WTC11 (cell line): ENCODE data around the gene FMO2. TPM values are rescaled to one million over a fixed set of nuclear protein-coding genes. Genes with fewer than 3 reads are reported as not detected.

Experiments used
- ATAC-seq: fragments of 200-7000 bp; cut with Tn5 transposase; 2 replicates; pipeline ENCODE4 v1.10.0; 2021; ENCODE audit warnings: mild to moderate bottlenecking, moderate library complexity
- CTCF ChIA-PET: fragments of 300-600 bp; sonication (Branson Sonifier 250); formaldehyde crosslinking; loops from one replicate; lab custom pipeline; 2021; ENCODE audit warnings: antibody characterized with exemption; lab: Charles Lee
- POLR2A ChIA-PET: fragments of 350-600 bp; sonication (Branson Sonifier 250); formaldehyde crosslinking; loops from one replicate; lab custom pipeline; 2021; ENCODE audit warnings: antibody characterized with exemption; lab: Charles Lee
- DNase-seq: peaks from one replicate; pipeline ENCODE4 v3.0.0; 2021; ENCODE audit warnings: low spot score
- H3K27ac Mint-ChIP-seq: 2 replicates; pipeline ENCODE4 v1.8.0; 2021; ENCODE audit warnings: mixed read lengths
- H3K27me3 Mint-ChIP-seq: 2 replicates; pipeline ENCODE4 v1.8.0; 2021; ENCODE audit warnings: low read depth, mild to moderate bottlenecking, moderate library complexity, mixed read lengths
- H3K36me3 Mint-ChIP-seq: 2 replicates; pipeline ENCODE4 v1.8.0; 2021; ENCODE audit warnings: mixed read lengths
- H3K4me1 Mint-ChIP-seq: 2 replicates; pipeline ENCODE4 v1.8.0; 2022; ENCODE audit warnings: mixed read lengths
- H3K4me3 Mint-ChIP-seq: 2 replicates; pipeline ENCODE4 v1.8.0; 2021; ENCODE audit warnings: mild to moderate bottlenecking, moderate library complexity, mixed read lengths
- H3K9me3 Mint-ChIP-seq: 2 replicates; pipeline ENCODE4 v1.8.0; 2021; ENCODE audit warnings: mixed read lengths
- AR ChIP-seq: fragments of 250-450 bp; sonication (Bioruptor Pico); IDR thresholded peaks from 2 replicates; pipeline ENCODE4 v1.9.0; 2021; ENCODE audit warnings: mild to moderate bottlenecking
- EMX1 ChIP-seq: fragments of 250-450 bp; sonication (Bioruptor Pico); IDR thresholded peaks from 2 replicates; pipeline ENCODE4 v1.8.0; 2021; ENCODE audit warnings: mild to moderate bottlenecking
- ETV6 ChIP-seq: sonication (generic); formaldehyde crosslinking; IDR thresholded peaks from 2 replicates; pipeline ENCODE4 v1.8.1; 2022; ENCODE audit warnings: mild to moderate bottlenecking, missing genetic modification reagents
- FOXJ3 ChIP-seq: sonication (generic); formaldehyde crosslinking; IDR thresholded peaks from 2 replicates; pipeline ENCODE4 v1.9.0; 2021; ENCODE audit warnings: missing genetic modification reagents, mild to moderate bottlenecking, borderline replicate concordance
- HMGA2 ChIP-seq: fragments of 250-450 bp; sonication (Bioruptor Pico); IDR thresholded peaks from 2 replicates; pipeline ENCODE4 v1.4.0; 2021; ENCODE audit warnings: mild to moderate bottlenecking, moderate library complexity
- NFATC4 ChIP-seq: fragments of 250-450 bp; sonication (Bioruptor Pico); IDR thresholded peaks from 2 replicates; pipeline ENCODE4 v1.9.0; 2021; ENCODE audit warnings: mild to moderate bottlenecking
- NR1H2 ChIP-seq: sonication (generic); formaldehyde crosslinking; IDR thresholded peaks from 2 replicates; pipeline ENCODE4 v1.9.0; 2021; ENCODE audit warnings: mild to moderate bottlenecking, moderate library complexity, missing genetic modification reagents
- NR2C2 ChIP-seq: sonication (generic); formaldehyde crosslinking; IDR thresholded peaks from 2 replicates; pipeline ENCODE4 v1.8.0; 2022; ENCODE audit warnings: mild to moderate bottlenecking, missing genetic modification reagents
- OVOL2 ChIP-seq: fragments of 250-450 bp; sonication (Bioruptor Pico); IDR thresholded peaks from 2 replicates; pipeline ENCODE4 v1.9.0; 2021; ENCODE audit warnings: mild to moderate bottlenecking, borderline replicate concordance
- SP1 ChIP-seq: sonication (generic); formaldehyde crosslinking; conservative IDR thresholded peaks from 2 replicates; pipeline ENCODE4 v1.8.1; 2022; ENCODE audit warnings: missing genetic modification reagents
- TEAD1 ChIP-seq: sonication (generic); formaldehyde crosslinking; IDR thresholded peaks from 2 replicates; pipeline ENCODE4 v1.8.0; 2022; ENCODE audit warnings: mild to moderate bottlenecking, missing genetic modification reagents
- ZMAT4 ChIP-seq: fragments of 250-450 bp; sonication (Bioruptor Pico); IDR thresholded peaks from 2 replicates; pipeline ENCODE4 v1.9.0; 2021; ENCODE audit warnings: mild to moderate bottlenecking
- ZNF219 ChIP-seq: sonication (generic); formaldehyde crosslinking; IDR thresholded peaks from 2 replicates; pipeline ENCODE4 v1.8.0; 2023; ENCODE audit warnings: missing genetic modification reagents, mild to moderate bottlenecking, borderline replicate concordance
- ZNF423 ChIP-seq: fragments of 250-450 bp; sonication (Bioruptor Pico); IDR thresholded peaks from 2 replicates; pipeline ENCODE4 v2.1.2; 2022; ENCODE audit warnings: mild to moderate bottlenecking, moderate library complexity
- ZNF532 ChIP-seq: fragments of 250-450 bp; sonication (Bioruptor Pico); IDR thresholded peaks from 2 replicates; pipeline ENCODE4 v1.9.0; 2021; ENCODE audit warnings: mild to moderate bottlenecking, borderline replicate concordance
- total RNA-seq: library from RNA; stranded (reverse); gene quantifications from 3 replicates; pipeline ENCODE4 v1.2.3, GENCODE V29; 2021
- TF ChIP-seq, protein P1 (sequence below): sonication (generic); formaldehyde crosslinking; IDR thresholded peaks from 2 replicates; pipeline ENCODE4 v1.8.0; 2022; ENCODE audit warnings: mild to moderate bottlenecking, missing genetic modification reagents
- TF ChIP-seq, protein P2 (sequence below): sonication (generic); formaldehyde crosslinking; IDR thresholded peaks from 2 replicates; pipeline ENCODE4 v1.8.0; 2023; ENCODE audit warnings: missing genetic modification reagents
- TF ChIP-seq, protein P3 (sequence below): sonication (generic); formaldehyde crosslinking; IDR thresholded peaks from 2 replicates; pipeline ENCODE4 v1.8.1; 2023; ENCODE audit warnings: mild to moderate bottlenecking, missing genetic modification reagents

Gene FMO2
- total RNA-seq, 1 experiment from 2014 or later = not detected

GRCh38 chr1:171220081-171220420, 35.0 kb downstream of the FMO2 start:
- Mint-ChIP-seq H3K36me3 (peaks cover 18% of the 10 kb centered on the region), H3K9me3 (peaks cover 8% of the 10 kb centered on the region; the same call in 1 of the 2 replicates), H3K27me3 (no peaks in the 10 kb centered on the region; the same call in 1 of the 2 replicates), H3K4me1 (peaks cover 62% of the 10 kb centered on the region), H3K27ac (peak overlapping the region; percentile 99), H3K4me3 (peak overlapping the region; percentile 73)
- peak; percentile 46 for ATAC-seq
- ChIA-PET POLR2A (interaction anchor here (0.6 kb wide), 1 partner anchor 265 kb away, joined by 3 read pairs; the partner anchor contains the start of gene PRRC2C), CTCF (interaction anchor here (1.2 to 3.1 kb wide), 4 partner anchors 25 to 253 kb away, joined by 3 to 16 read pairs (median 7); partner anchors contain the start of gene FMO4)
- TF ChIP-seq EMX1 (no peak), ZNF219 (CRISPR knock-in tag) (no peak), NR2C2 (CRISPR knock-in tag) (no peak), TEAD1 (CRISPR knock-in tag) (no peak), FOXJ3 (no peak), ZMAT4 (CRISPR knock-in tag) (no peak), NFATC4 (CRISPR knock-in tag) (no peak), ZNF532 (CRISPR knock-in tag) (no peak)
- TF ChIP-seq, protein P1, sequence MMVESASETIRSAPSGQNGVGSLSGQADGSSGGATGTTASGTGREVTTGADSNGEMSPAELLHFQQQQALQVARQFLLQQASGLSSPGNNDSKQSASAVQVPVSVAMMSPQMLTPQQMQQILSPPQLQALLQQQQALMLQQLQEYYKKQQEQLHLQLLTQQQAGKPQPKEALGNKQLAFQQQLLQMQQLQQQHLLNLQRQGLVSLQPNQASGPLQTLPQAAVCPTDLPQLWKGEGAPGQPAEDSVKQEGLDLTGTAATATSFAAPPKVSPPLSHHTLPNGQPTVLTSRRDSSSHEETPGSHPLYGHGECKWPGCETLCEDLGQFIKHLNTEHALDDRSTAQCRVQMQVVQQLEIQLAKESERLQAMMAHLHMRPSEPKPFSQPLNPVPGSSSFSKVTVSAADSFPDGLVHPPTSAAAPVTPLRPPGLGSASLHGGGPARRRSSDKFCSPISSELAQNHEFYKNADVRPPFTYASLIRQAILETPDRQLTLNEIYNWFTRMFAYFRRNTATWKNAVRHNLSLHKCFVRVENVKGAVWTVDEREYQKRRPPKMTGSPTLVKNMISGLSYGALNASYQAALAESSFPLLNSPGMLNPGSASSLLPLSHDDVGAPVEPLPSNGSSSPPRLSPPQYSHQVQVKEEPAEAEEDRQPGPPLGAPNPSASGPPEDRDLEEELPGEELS (CRISPR knock-in tag) = no peak
- DNase-seq = peak; percentile 61

DNA sequence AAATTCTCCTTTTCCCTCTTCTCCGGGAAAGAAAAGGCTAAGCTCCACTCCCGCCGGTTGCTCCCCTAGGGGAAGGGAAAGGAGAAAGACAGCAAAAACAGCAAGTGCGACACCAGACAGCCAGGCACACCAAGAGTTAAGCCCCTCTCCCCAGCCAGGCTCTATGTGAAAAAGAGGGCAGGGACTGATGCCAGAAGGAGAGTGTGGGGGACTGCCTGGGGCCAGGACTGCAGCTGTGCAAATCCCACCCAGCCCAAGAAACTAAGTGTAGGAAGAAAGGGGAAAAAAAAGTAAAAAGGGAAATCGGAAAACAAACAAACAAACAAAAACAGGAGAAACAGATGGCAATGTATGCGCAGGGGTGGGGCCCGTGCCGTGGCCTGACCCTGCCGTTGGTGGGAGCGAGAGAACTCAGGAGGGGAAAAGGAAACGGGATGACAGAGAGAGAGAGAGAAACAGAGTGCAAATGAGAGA, 35.5 kb downstream of the FMO2 start:
- peak overlapping the region; percentile 73 for H3K4me3 Mint-ChIP-seq
- H3K27me3 Mint-ChIP-seq = no peaks in the 10 kb centered on the region; the same call in 1 of the 2 replicates
- peak overlapping the region; percentile 99 for H3K27ac Mint-ChIP-seq
- peaks cover 62% of the 10 kb centered on the region for H3K4me1 Mint-ChIP-seq
- POLR2A ChIA-PET = interaction anchor here (0.6 kb wide), 1 partner anchor 265 kb away, joined by 3 read pairs; the partner anchor contains the start of gene PRRC2C
- H3K9me3 Mint-ChIP-seq = peaks cover 8% of the 10 kb centered on the region
- peaks cover 18% of the 10 kb centered on the region for H3K36me3 Mint-ChIP-seq
- ATAC-seq = peak; percentile 91
- CTCF ChIA-PET = interaction anchor here (1.2 to 3.1 kb wide), 4 partner anchors 25 to 254 kb away, joined by 3 to 16 read pairs (median 7); partner anchors contain the start of gene FMO4
- DNase-seq = peak; percentile 69
- TF ChIP-seq, protein P2, sequence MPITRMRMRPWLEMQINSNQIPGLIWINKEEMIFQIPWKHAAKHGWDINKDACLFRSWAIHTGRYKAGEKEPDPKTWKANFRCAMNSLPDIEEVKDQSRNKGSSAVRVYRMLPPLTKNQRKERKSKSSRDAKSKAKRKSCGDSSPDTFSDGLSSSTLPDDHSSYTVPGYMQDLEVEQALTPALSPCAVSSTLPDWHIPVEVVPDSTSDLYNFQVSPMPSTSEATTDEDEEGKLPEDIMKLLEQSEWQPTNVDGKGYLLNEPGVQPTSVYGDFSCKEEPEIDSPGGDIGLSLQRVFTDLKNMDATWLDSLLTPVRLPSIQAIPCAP = no peak
- TF ChIP-seq NR1H2 (CRISPR knock-in tag) (no peak), HMGA2 (CRISPR knock-in tag) (no peak), SP1 (0 out of 2 replicates have a peak, but pooled peaks have one; percentile 42), ETV6 (CRISPR knock-in tag) (0 out of 2 replicates have a peak, but pooled peaks have one; percentile 35), AR (CRISPR knock-in tag) (0 out of 2 replicates have a peak, but pooled peaks have one; percentile 8), TEAD1 (CRISPR knock-in tag) (peak; percentile 60; the same call in 1 of the 2 replicates), ZNF423 (CRISPR knock-in tag) (peak; percentile 60; the same call in 1 of the 2 replicates), OVOL2 (CRISPR knock-in tag) (no peak)
- TF ChIP-seq, protein P3, sequence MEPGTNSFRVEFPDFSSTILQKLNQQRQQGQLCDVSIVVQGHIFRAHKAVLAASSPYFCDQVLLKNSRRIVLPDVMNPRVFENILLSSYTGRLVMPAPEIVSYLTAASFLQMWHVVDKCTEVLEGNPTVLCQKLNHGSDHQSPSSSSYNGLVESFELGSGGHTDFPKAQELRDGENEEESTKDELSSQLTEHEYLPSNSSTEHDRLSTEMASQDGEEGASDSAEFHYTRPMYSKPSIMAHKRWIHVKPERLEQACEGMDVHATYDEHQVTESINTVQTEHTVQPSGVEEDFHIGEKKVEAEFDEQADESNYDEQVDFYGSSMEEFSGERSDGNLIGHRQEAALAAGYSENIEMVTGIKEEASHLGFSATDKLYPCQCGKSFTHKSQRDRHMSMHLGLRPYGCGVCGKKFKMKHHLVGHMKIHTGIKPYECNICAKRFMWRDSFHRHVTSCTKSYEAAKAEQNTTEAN (CRISPR knock-in tag) = no peak
- TF ChIP-seq, protein P1 (CRISPR knock-in tag) = peak; percentile 82; the same call in 1 of the 2 replicates
